ENCODE results near the gene HTRA3. TPM values are rescaled to one million over a fixed set of nuclear protein-coding genes. Genes with fewer than 3 reads are reported as not detected.
A peak's percentile ranks its signal among the peaks of the same experiment; 100 is the strongest.

HTRA3 gene
- polyA plus RNA-seq, 4 donors = 8.8 to 52.8 (median 13.6) TPM

DNA sequence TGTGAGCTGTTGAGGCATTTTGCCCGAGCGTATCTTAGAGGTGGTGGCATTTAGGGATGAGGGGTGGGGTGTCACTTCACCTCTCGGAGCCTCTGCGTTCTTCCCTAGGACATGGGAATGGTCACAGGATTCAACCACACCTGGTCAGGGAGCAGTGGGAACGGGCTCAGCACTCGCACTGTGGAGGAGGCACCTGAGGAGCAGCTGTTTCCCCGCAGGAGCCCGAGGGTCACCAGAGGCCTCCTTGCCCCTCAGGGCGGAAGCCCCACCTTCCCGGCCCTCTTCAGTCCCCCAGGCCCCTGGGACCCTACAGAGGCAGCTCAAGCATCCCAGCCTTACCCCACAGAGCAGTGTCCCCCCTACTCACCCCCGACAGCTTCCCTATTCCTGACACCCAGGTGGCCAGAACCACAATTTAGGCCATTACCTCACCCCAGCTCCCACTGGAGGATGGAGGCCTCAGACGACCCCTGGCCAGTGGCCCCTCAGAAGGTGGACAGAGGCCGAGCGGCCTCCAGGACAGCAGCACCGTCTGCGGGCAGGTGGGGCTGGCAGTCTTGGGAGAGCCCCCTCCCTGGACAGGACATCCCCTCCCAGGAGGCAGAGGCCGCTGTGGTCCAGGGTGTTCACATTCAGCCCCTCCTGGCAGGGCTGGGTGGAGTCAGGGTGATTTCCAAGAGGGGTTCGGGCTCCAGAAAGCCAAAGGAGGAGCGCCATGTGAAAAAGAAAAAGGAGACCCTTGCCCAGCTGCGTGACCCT lies 4.2 kb upstream of the HTRA3 start:
- DNase-seq (ENCODE audit: low read depth in 4 of 4, low spot score in 3 of 4) = no peak

- DNase-seq (ENCODE audit: low read depth in 4 of 4, low spot score in 3 of 4) = no peak
These were observed 3.5 kb upstream of the HTRA3 start for GRCh38 chr4:8266088-8266487.

- DNase-seq (ENCODE audit: low read depth in 4 of 4, low spot score in 3 of 4) = no peak
These were observed 3.0 kb upstream of the HTRA3 start for GRCh38 chr4:8266508-8266907.

- DNase-seq (ENCODE audit: low read depth in 4 of 4, low spot score in 3 of 4) = no peak
These were observed 2.5 kb upstream of the HTRA3 start for GRCh38 chr4:8267077-8267476.

GRCh38 chr4:8268211-8268610 lies 1.3 kb upstream of the HTRA3 start:
- DNase-seq (ENCODE audit: low read depth in 4 of 4, low spot score in 3 of 4) = no peak

- DNase-seq (ENCODE audit: low read depth in 4 of 4, low spot score in 3 of 4) = no peak
These were observed 536 bp upstream of the HTRA3 start for GRCh38 chr4:8268901-8269534.

DNA sequence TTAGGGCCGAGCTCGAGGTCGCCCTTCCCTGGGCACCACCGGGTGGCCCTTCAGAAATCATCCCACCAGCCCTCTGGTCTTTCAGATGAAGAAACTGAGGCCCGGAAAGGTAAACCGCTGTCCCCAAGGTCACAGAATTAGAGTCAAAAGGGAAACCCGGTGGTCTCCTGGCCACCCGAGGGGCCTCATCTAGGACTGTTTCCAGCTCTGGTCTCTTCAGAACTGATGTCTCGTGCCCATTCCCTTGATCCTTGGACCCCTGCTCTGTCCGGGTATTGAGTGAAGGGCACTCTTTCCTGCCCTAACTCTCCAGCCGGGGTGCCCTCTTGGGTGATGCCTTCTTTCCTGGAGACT lies 841 bp downstream of the HTRA3 start:
- DNase-seq (ENCODE audit: low read depth in 4 of 4, low spot score in 3 of 4) = no peak

DNA sequence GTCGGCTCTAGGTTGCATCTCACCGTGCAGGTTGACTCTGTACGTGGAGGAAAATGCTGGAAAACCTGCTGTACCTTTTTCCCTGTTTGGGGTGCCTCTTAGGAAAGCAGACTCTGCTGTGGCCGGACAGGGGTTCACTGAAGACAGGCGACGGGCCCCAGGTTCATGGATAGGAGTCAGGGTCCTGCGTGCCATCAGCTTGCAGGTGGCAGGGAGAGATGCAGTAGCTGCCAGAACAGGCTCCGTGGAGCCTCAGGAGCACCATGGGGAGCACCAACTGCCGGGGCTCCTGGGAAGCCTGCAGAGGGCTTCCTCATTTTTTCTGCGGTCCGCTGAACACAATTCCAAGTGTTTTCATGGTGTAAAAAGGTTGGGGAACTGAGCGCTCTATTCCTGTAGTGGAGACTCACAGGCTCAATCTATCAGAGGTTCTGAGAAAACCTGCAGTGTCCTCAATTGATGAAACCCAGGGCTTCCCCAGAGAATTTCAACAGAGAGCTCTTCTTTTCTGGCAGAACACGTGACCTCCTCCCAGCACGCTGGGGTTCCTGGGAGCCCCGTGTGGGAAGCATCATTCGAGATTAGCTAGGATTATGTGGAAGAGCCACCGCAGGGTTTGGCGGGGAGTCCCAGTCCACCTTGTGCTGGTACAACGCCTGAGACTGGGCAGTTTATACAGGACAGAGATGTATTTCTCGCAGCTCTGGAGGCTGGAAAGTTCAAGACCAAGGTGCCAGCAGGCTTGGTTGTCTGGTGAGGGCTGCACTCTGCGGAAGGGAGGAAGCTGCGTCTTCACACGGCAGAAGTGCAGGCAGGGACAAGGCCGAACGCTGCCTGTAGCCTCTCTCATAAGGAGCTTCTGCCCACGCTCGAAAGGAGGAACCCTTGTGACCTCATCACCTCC lies 1.6 kb downstream of the HTRA3 start:
- no peak for DNase-seq (ENCODE audit: low read depth in 4 of 4, low spot score in 3 of 4)

- DNase-seq (ENCODE audit: low read depth in 4 of 4, low spot score in 3 of 4) = no peak
These were observed 2.3 kb downstream of the HTRA3 start for GRCh38 chr4:8271821-8272220.

- no peak for DNase-seq (ENCODE audit: low read depth in 4 of 4, low spot score in 3 of 4)
These were observed 3.2 kb downstream of the HTRA3 start for GRCh38 chr4:8272472-8273428.

DNA sequence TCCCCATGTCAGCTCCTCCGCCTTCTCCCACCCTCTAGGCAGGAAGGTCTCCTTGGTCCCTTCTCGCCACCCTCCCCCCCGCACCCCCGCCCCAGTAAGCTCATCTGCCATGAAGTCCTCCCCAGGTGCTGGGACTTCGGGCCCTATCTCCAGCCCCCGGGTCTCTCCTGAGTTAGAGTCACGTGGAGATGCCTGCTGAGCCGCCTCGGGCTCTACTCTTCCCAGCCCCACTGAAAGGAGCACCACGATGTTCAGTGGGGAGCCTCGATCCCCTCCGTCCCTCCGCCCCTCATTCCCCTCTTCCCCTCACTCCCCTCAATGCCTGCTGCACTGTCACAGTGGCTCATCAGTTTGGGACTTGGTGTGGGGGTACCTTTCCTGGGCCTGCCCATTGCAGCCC lies 3.9 kb downstream of the HTRA3 start:
- DNase-seq (ENCODE audit: low read depth in 4 of 4, low spot score in 3 of 4) = no peak

- no peak for DNase-seq (ENCODE audit: low read depth in 4 of 4, low spot score in 3 of 4)
These were observed 4.6 kb downstream of the HTRA3 start for GRCh38 chr4:8274066-8274652.

GRCh38 chr4:8274765-8275547 lies 5.4 kb downstream of the HTRA3 start:
- DNase-seq (ENCODE audit: low read depth in 4 of 4, low spot score in 3 of 4) = peak; percentile 80 to 84 (median 82)

DNA sequence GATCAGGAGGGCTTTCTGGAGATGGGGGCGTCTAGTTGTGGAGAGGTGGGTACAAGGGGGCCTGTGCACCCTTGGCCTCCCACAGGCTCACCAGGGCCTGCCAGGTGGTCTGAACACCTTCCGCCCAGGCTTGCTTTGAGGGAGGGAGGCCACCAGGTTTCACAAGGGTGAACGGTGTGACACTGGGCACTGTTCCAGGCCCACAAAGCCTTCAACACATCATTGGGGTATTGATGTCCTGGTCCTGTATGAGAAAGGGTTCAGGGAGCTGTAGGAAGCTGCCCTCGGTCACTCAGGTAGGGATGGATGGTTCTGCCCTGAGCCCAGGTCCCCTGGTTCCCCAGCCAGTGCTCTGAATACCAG lies 6.0 kb downstream of the HTRA3 start:
- DNase-seq (ENCODE audit: low read depth in 4 of 4, low spot score in 3 of 4) = no peak

GRCh38 chr4:8276358-8277240 lies 7.0 kb downstream of the HTRA3 start:
- DNase-seq (ENCODE audit: low read depth in 4 of 4, low spot score in 3 of 4) = no peak

- no peak for DNase-seq (ENCODE audit: low read depth in 4 of 4, low spot score in 3 of 4)
These were observed 7.9 kb downstream of the HTRA3 start for GRCh38 chr4:8277356-8278008.

GRCh38 chr4:8278009-8278395 lies 8.4 kb downstream of the HTRA3 start:
- DNase-seq (ENCODE audit: low read depth in 4 of 4, low spot score in 3 of 4) = no peak

Data from left renal pelvis (tissue), 4 donors.